Measurements from ENCODE around the gene NDST4.

The NDST4 gene

GRCh38 chr4:114782415-114783214 lies 330.8 kb downstream of the NDST4 start:
- no peak for DNase-seq

- no peak for DNase-seq
Measured at GRCh38 chr4:114780205-114780604, 333.2 kb downstream of the NDST4 start.
